C4-2B (cell line): Measurements from ENCODE around the gene ASB3.

ENCODE experiments used
- ZFX ChIP-seq: fragments of 450-650 bp; IDR thresholded peaks from 2 replicates; pipeline ENCODE4 v1.6.1; 2017
- TF ChIP-seq, protein P1 (sequence below): fragments of 450-650 bp; conservative IDR thresholded peaks from 2 replicates; pipeline ENCODE4 v1.5.1; 2017; ENCODE audit warnings: mild to moderate bottlenecking

DNA sequence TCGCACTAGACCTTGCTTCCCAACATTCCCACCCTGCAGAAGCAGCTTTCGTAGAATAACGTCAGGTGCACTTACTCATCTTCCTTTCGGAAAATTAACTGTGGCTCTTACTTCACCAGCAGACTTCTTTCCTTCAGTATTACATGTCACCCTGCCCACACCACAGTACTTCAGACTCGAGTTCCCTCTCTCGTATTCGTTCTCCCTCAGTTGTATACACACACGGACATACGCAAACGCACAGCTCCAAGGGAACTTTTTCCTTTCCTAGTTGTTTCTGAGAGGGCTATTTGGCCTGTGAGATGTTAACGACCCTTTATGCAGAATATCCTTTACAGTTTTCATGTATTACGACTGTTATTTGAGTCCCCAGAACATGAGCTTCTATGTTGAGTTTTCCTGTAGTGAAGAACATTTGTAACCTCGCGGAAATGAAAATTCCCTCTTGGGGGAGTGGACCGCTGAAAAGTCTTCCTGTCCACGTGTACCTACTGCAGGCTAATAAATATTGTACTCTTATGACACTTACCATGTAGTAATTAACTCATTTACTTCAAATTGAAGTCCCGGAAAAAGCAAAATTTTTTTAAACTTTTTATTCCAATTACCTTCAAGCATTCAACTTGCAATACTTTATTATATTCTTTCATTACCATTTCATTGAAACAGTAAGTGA is 999 bp upstream of the ASB3 start:
- TF ChIP-seq, protein P1, sequence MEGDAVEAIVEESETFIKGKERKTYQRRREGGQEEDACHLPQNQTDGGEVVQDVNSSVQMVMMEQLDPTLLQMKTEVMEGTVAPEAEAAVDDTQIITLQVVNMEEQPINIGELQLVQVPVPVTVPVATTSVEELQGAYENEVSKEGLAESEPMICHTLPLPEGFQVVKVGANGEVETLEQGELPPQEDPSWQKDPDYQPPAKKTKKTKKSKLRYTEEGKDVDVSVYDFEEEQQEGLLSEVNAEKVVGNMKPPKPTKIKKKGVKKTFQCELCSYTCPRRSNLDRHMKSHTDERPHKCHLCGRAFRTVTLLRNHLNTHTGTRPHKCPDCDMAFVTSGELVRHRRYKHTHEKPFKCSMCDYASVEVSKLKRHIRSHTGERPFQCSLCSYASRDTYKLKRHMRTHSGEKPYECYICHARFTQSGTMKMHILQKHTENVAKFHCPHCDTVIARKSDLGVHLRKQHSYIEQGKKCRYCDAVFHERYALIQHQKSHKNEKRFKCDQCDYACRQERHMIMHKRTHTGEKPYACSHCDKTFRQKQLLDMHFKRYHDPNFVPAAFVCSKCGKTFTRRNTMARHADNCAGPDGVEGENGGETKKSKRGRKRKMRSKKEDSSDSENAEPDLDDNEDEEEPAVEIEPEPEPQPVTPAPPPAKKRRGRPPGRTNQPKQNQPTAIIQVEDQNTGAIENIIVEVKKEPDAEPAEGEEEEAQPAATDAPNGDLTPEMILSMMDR = no peak
- TF ChIP-seq ZFX = no peak
